HCT116 (cell line): Measurements from ENCODE around the gene DMD.

Source experiments
- EZH2phosphoT487 ChIP-seq: fragments of 200-600 bp; IDR thresholded peaks from 2 replicates; pipeline ENCODE4 v1.6.1; 2018; ENCODE audit warnings: antibody characterized with exemption, borderline replicate concordance
- SP1 ChIP-seq: IDR thresholded peaks from 2 replicates; pipeline ENCODE4 v1.6.1; 2012; ENCODE audit warnings: low read depth
- TF ChIP-seq, protein P1 (sequence below), 3 experiments: fragments of 200-600 bp in 1 of 3; sonication (generic) in 1 of 3; IDR thresholded peaks in 2 of 3; conservative IDR thresholded peaks in 1 of 3; 2 replicates each; pipeline ENCODE4 v1.5.1; 2012 to 2017; ENCODE audit warnings: low read depth in 2 of 3, low read length in 2 of 3, antibody characterized with exemption in 1 of 3, borderline replicate concordance in 1 of 3, control low read depth in 1 of 3, mild to moderate bottlenecking in 1 of 3, mixed read lengths in 1 of 3, mixed run types in 1 of 3, moderate library complexity in 1 of 3; ENCODE audit not compliant: insufficient read depth in 1 of 3

DNA sequence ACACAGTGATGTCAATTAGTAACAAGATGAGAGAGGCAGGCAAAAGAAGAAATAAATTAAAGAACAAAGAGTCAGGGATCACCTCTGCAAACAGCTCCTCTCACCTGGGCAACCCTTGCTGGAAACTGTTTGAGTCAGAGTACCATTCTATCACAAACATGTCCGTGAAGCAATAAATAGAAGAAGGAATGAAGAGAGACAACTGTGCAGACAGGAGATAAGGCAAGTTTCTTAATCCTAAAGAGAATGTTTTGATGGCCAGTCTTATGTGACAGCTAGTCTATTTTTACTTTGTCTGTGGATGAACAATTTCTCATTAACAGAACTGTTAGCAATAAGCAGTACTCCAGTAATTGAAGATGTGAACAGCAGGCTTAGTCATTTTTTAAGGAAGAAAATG lies 422.4 kb downstream of the DMD start:
- TF ChIP-seq, protein P1, sequence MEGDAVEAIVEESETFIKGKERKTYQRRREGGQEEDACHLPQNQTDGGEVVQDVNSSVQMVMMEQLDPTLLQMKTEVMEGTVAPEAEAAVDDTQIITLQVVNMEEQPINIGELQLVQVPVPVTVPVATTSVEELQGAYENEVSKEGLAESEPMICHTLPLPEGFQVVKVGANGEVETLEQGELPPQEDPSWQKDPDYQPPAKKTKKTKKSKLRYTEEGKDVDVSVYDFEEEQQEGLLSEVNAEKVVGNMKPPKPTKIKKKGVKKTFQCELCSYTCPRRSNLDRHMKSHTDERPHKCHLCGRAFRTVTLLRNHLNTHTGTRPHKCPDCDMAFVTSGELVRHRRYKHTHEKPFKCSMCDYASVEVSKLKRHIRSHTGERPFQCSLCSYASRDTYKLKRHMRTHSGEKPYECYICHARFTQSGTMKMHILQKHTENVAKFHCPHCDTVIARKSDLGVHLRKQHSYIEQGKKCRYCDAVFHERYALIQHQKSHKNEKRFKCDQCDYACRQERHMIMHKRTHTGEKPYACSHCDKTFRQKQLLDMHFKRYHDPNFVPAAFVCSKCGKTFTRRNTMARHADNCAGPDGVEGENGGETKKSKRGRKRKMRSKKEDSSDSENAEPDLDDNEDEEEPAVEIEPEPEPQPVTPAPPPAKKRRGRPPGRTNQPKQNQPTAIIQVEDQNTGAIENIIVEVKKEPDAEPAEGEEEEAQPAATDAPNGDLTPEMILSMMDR (IDR thresholded peaks at IDR 0.05 in 2 of 3, conservative IDR thresholded peaks at IDR 0.05 in 1 of 3; ENCODE audit: borderline replicate concordance in 1 of 3, insufficient read depth in 1 of 3, low read depth in 2 of 3, low read length in 2 of 3): no peak
- TF ChIP-seq EZH2phosphoT487: no peak
- TF ChIP-seq SP1: no peak
